HUES6 (cell line): ENCODE results near the gene GJD3.

Experiments used
- H3K27ac ChIP-seq: 2 replicates; pipeline ENCODE4 v1.7.0; 2013; ENCODE audit warnings: low read depth, mild to moderate bottlenecking, low read length, inconsistent platforms
- H3K27me3 ChIP-seq: 2 replicates; pipeline ENCODE4 v1.6.1; 2013; ENCODE audit warnings: low read length; ENCODE audit not compliant: control insufficient read depth, insufficient read depth
- H3K36me3 ChIP-seq: 2 replicates; pipeline ENCODE4 v1.6.1; 2013; ENCODE audit warnings: low read length; ENCODE audit not compliant: control insufficient read depth, insufficient read depth
- H3K4me1 ChIP-seq: 2 replicates; pipeline ENCODE4 v1.6.1; 2013; ENCODE audit warnings: low read length; ENCODE audit not compliant: control insufficient read depth, insufficient read depth
- H3K4me3 ChIP-seq: 2 replicates; pipeline ENCODE4 v1.5.1; 2013; ENCODE audit warnings: low read depth, low read length
- H3K9ac ChIP-seq: one replicate; pipeline ENCODE4 v1.6.1; 2013; ENCODE audit warnings: mild to moderate bottlenecking, low read length
- H3K9me3 ChIP-seq: 2 replicates; pipeline ENCODE4 v1.6.1; 2013; ENCODE audit warnings: low read depth, low read length; ENCODE audit not compliant: control insufficient read depth, insufficient read depth

Gene GJD3

DNA sequence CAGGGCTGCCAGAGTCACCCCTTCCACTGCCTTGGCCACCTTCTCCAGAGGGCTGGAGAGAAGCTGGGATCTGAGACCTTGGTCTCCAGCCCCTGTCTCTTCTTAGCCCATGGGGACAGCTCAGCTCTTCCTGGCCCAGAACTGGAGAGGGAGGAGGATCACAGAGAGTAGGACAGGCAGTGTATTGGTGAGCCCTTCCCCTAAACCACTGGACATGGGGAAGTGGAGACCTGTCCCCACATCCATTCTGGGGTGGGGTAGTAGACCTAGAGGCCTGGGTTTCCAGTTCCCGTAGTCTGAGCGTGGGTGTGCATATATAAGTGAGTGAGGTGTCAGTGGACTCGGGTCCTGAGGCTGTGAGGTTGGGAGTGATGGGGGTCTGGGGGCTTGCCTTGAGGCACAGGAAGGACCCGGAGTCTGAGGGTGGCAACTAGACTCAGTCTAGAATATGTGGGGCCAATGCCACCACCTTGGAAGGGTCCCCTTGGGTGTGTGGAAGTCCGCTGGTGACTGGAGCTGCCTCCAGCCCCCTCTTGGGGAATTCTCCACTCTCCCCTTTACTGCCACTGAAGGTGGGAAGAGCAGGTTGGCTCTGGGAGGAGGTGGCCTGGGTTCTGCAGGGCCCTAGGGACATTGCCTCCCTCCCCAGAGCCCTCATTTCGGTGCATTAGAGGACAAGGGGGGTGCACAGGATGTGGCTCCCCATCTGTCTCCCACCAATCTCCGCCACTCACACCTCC lies 19.9 kb downstream of the GJD3 start:
- Histone ChIP-seq H3K36me3 (no peaks in the 10 kb centered on the region), H3K27me3 (peaks cover 81% of the 10 kb centered on the region), H3K9me3 (no peaks in the 10 kb centered on the region), H3K4me1 (peaks cover 60% of the 10 kb centered on the region), H3K4me3 (peak overlapping the region; percentile 88), H3K27ac (peak overlapping the region; percentile 74; the same call in 1 of the 2 replicates), H3K9ac (peak overlapping the region; percentile 76)

- Histone ChIP-seq H3K9me3 (no peaks in the 10 kb centered on the region), H3K4me3 (peak overlapping the region; percentile 88), H3K27me3 (peaks cover 77% of the 10 kb centered on the region), H3K9ac (peak overlapping the region; percentile 76), H3K27ac (no peak overlapping the region), H3K4me1 (peaks cover 59% of the 10 kb centered on the region), H3K36me3 (no peaks in the 10 kb centered on the region)
These were observed 21.1 kb downstream of the GJD3 start for GRCh38 chr17:40343219-40344119.

- peaks cover 77% of the 10 kb centered on the region for H3K27me3 ChIP-seq
- peak overlapping the region; percentile 49; the same call in 1 of the 2 replicates for H3K27ac ChIP-seq
- peak overlapping the region; percentile 88 for H3K4me3 ChIP-seq
- H3K9me3 ChIP-seq = no peaks in the 10 kb centered on the region
- H3K9ac ChIP-seq = peak overlapping the region; percentile 76
- no peaks in the 10 kb centered on the region for H3K36me3 ChIP-seq
- H3K4me1 ChIP-seq = peaks cover 51% of the 10 kb centered on the region
These were observed 21.9 kb downstream of the GJD3 start for GRCh38 chr17:40342504-40343218.

DNA sequence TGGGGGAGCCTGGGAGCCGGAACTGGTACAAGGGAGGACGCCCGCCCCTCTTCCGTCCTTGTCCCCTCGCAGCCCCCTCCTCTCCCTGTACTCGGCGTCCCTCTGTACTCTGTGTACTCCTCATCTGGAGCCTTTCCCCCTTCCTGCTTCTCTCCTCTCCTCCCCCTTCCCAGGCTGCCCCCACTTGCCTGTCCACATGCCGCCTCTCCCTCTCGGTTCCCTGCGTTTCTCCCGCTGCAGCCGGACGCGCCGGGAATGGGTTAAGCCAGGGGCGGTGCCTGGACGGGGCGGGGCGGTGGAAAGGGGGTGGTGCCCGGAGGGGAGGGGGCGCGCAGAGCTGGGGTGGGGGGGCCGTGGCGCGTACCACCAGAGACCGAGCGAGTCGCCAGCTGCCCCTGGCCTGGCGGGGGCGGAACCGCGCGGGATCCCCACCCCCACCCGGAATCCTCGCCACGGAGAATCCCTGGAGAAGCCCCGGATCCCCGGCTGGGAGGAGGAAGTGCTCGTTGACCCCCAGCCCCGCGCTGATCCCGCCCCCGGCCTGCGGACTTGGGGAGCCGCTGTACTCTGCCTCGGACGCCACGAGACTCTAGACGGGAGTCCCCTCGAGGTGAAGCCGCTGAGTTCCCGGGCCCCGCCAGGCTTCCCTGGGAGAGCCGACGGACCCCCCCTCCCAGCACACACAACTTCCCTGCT lies 22.6 kb downstream of the GJD3 start:
- H3K4me1 ChIP-seq = peaks cover 45% of the 10 kb centered on the region
- H3K27ac ChIP-seq = peak overlapping the region; percentile 49; the same call in 1 of the 2 replicates

GRCh38 chr17:40340880-40341807 lies 23.4 kb downstream of the GJD3 start:
- H3K4me1 ChIP-seq = peaks cover 40% of the 10 kb centered on the region
- no peaks in the 10 kb centered on the region for H3K9me3 ChIP-seq
- no peaks in the 10 kb centered on the region for H3K36me3 ChIP-seq
- H3K27me3 ChIP-seq = peaks cover 77% of the 10 kb centered on the region
- peak overlapping the region; percentile 88 for H3K4me3 ChIP-seq
- no peak overlapping the region for H3K27ac ChIP-seq
- H3K9ac ChIP-seq = peak overlapping the region; percentile 72

More for the DNA sequence above, 22.6 kb downstream of the GJD3 start:
- Histone ChIP-seq H3K9me3 (no peaks in the 10 kb centered on the region), H3K36me3 (no peaks in the 10 kb centered on the region), H3K4me3 (peak overlapping the region; percentile 88), H3K27me3 (peaks cover 79% of the 10 kb centered on the region), H3K9ac (peak overlapping the region; percentile 76)

DNA sequence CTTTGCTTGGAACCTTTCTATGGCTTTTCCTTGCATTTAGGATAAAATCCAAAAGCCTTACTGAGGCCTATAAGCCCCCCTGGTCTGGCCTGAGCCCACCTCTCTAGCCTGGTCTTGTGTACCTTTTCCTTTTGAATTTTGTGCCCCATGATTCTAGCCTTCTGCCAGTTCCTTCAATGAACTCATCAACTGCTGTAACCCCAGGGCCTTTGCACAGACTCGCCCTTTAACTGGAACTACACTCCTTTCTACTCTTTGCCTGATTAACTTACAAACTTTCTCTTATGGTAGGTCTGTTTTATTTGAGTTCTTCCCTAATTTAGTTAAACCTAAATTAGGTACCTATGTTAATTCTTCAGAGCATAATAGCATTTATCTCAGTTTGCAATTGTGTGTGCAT lies 24.2 kb downstream of the GJD3 start:
- peaks cover 31% of the 10 kb centered on the region for H3K4me1 ChIP-seq
- H3K27ac ChIP-seq = no peak overlapping the region
- H3K27me3 ChIP-seq = peaks cover 78% of the 10 kb centered on the region
- no peak overlapping the region for H3K4me3 ChIP-seq
- no peaks in the 10 kb centered on the region for H3K9me3 ChIP-seq
- no peaks in the 10 kb centered on the region for H3K36me3 ChIP-seq
- no peak overlapping the region for H3K9ac ChIP-seq

GRCh38 chr17:40338941-40339649 lies 25.4 kb downstream of the GJD3 start:
- Histone ChIP-seq H3K36me3 (no peaks in the 10 kb centered on the region), H3K27ac (no peak overlapping the region), H3K4me1 (peaks cover 32% of the 10 kb centered on the region), H3K9ac (no peak overlapping the region), H3K9me3 (no peaks in the 10 kb centered on the region), H3K4me3 (no peak overlapping the region), H3K27me3 (peaks cover 71% of the 10 kb centered on the region)

DNA sequence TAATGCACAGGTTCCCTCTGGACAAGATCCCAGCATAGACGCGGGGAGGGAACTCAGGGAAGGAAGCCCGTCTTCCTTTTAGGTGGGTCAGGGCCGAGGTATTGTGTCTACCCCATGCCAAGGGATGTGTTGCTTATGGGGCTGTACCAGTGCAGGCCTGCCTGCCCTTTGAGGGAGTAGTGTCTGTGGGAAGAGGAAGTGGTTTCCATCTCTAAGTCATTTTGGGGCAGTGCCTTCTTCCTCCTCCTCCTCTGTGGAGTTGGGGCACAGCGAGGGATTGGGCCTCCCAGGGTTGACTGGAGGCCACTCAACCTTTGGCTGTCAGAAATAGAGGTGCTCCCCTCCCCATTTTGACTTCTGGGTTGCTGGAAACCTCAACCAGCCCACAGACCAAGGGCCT lies 26.5 kb downstream of the GJD3 start:
- peaks cover 21% of the 10 kb centered on the region for H3K4me1 ChIP-seq
- H3K27me3 ChIP-seq = peaks cover 63% of the 10 kb centered on the region
- no peak overlapping the region for H3K27ac ChIP-seq
- no peaks in the 10 kb centered on the region for H3K36me3 ChIP-seq
- no peak overlapping the region for H3K4me3 ChIP-seq
- no peak overlapping the region for H3K9ac ChIP-seq
- no peaks in the 10 kb centered on the region for H3K9me3 ChIP-seq

GRCh38 chr17:40337351-40337750 lies 27.2 kb downstream of the GJD3 start:
- peaks cover 16% of the 10 kb centered on the region; the same call in 1 of the 2 replicates for H3K4me1 ChIP-seq

More at GRCh38 chr17:40337351-40337750, 27.2 kb downstream of the GJD3 start:
- Histone ChIP-seq H3K4me3 (no peak overlapping the region), H3K27me3 (peaks cover 56% of the 10 kb centered on the region), H3K27ac (no peak overlapping the region), H3K36me3 (no peaks in the 10 kb centered on the region), H3K9me3 (no peaks in the 10 kb centered on the region), H3K9ac (no peak overlapping the region)
